ENCODE data around the gene ROGDI. TPM values are rescaled to one million over a fixed set of nuclear protein-coding genes. Genes with fewer than 3 reads are reported as not detected.

The ROGDI gene
- total RNA-seq, 6 experiments from 2014 or later: 16.8 to 20.1 (median 18.5) TPM

DNA sequence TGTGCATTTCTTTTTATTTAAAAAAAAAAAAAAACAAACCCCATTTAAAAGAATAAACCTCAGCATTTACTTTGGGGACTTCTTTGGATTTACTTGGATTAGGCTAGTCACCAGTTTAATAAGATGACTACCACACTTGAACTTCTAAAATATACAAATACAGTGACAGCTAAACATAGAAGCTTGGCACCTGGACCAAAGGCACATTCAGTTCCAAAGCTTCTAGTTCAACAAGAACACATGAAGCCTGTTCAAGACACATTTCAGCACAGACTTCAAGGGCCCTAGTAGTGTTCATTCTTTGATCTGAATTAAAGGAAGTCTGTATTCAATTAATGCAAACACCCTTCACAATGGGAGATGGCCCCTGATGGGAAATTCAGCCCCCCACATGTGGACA is 11.6 kb upstream of the ROGDI start:
- Mint-ChIP-seq H3K4me3 (no peak overlapping the region), H3K9me3 (no peaks in the 10 kb centered on the region), H3K27ac (no peak overlapping the region), H3K27me3 (ENCODE audit: insufficient read depth) (peaks cover 4% of the 10 kb centered on the region), H3K36me3 (ENCODE audit: low read depth) (peaks cover 37% of the 10 kb centered on the region), H3K4me1 (ENCODE audit: low read depth) (no peaks in the 10 kb centered on the region)
- TF ChIP-seq, protein P1, sequence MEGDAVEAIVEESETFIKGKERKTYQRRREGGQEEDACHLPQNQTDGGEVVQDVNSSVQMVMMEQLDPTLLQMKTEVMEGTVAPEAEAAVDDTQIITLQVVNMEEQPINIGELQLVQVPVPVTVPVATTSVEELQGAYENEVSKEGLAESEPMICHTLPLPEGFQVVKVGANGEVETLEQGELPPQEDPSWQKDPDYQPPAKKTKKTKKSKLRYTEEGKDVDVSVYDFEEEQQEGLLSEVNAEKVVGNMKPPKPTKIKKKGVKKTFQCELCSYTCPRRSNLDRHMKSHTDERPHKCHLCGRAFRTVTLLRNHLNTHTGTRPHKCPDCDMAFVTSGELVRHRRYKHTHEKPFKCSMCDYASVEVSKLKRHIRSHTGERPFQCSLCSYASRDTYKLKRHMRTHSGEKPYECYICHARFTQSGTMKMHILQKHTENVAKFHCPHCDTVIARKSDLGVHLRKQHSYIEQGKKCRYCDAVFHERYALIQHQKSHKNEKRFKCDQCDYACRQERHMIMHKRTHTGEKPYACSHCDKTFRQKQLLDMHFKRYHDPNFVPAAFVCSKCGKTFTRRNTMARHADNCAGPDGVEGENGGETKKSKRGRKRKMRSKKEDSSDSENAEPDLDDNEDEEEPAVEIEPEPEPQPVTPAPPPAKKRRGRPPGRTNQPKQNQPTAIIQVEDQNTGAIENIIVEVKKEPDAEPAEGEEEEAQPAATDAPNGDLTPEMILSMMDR (IDR thresholded peaks at IDR 0.05): no peak
- no peak for DNase-seq

DNA sequence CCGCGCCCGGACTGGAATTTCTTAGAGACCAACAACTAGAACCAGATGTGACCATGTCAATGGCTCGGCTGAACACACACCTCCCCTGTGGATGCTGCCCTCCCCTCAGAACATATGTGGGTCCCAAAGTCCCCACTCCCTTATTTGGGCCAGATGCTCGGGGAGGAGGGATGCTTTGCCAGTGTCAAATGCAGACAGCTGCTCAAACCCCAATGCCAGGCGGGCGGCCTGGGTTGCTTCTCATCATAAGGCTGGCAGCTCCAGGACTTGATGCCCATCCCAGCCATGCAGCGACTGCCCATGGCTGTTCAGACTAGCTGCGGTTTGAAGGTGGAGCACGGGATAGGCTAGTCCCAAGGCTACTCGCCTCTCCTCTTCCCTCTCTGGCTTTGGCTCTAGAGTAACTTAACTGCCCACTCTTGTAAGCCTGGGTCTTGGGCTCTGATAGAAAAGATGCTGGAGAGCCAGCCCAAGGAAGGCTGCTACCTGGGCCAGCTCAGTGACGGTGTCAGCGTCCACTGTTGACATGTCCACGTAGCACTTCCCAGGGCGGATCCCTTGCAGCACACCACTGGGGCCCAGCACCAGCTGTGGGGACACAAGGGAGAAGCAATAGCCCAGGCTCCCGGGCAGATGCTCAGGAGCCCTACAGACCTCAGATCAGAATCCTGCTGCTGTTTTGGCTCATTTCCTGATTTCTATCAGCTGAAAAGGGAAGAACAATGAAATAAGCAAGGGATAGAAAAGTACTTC is 11.0 kb upstream of the ROGDI start:
- Mint-ChIP-seq H3K36me3 (ENCODE audit: low read depth) (peaks cover 32% of the 10 kb centered on the region), H3K4me3 (no peak overlapping the region), H3K27ac (no peak overlapping the region), H3K4me1 (ENCODE audit: low read depth) (no peaks in the 10 kb centered on the region), H3K9me3 (no peaks in the 10 kb centered on the region), H3K27me3 (ENCODE audit: insufficient read depth) (peaks cover 1% of the 10 kb centered on the region; the same call in 1 of the 2 replicates)
- DNase-seq: no peak
- TF ChIP-seq, protein P1 (IDR thresholded peaks at IDR 0.05): no peak

DNA sequence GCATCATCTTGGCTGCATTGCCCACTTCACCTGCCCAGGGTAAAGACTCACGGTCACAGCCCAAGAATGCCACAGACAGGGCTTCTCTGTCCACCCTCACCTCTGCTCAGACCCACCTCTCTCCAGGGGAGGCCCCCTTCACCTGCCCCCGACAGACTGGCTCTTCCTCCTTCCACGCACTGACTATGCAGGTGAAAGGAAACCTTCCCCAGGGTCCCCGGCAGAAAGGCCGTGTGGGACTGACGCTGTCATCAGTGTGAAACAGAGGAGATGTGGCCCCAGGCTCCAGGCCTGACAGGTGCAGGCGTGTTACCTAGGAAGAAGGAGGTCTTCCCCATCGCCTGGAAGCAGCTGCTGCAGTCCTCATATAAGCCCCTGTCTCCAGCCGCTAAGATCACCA is 9.3 kb upstream of the ROGDI start:
- Mint-ChIP-seq H3K9me3 (no peaks in the 10 kb centered on the region), H3K4me1 (ENCODE audit: low read depth) (no peaks in the 10 kb centered on the region), H3K27me3 (ENCODE audit: insufficient read depth) (peaks cover 1% of the 10 kb centered on the region; the same call in 1 of the 2 replicates), H3K27ac (no peak overlapping the region), H3K4me3 (no peak overlapping the region), H3K36me3 (ENCODE audit: low read depth) (peaks cover 35% of the 10 kb centered on the region)
- DNase-seq: no peak
- TF ChIP-seq, protein P1 (IDR thresholded peaks at IDR 0.05): no peak

DNA sequence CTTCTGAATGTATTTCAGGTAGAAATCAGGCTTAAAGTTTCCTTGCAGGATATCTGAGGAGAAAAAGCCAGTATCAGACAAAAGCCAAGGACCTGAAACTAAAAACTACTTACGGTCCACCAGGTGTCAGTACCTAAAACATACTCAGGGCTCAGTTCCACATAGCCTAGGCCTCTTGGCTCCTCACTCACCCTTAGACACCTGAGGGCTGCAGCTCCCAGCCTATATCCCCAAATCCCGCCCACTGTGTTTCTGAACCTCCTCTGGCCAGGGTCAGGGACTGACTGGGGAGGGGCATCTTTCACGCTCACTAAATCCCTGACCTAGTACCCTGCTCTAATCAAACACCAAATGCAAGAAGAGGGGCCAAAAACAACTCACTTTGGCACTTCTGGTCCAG is 8.8 kb upstream of the ROGDI start:
- no peaks in the 10 kb centered on the region for H3K9me3 Mint-ChIP-seq
- TF ChIP-seq, protein P1 (IDR thresholded peaks at IDR 0.05): no peak
- no peak for DNase-seq
- no peaks in the 10 kb centered on the region for H3K4me1 Mint-ChIP-seq (ENCODE audit: low read depth)
- peaks cover 33% of the 10 kb centered on the region for H3K36me3 Mint-ChIP-seq (ENCODE audit: low read depth)
- peaks cover 1% of the 10 kb centered on the region; the same call in 1 of the 2 replicates for H3K27me3 Mint-ChIP-seq (ENCODE audit: insufficient read depth)
- no peak overlapping the region for H3K4me3 Mint-ChIP-seq
- H3K27ac Mint-ChIP-seq: no peak overlapping the region

DNA sequence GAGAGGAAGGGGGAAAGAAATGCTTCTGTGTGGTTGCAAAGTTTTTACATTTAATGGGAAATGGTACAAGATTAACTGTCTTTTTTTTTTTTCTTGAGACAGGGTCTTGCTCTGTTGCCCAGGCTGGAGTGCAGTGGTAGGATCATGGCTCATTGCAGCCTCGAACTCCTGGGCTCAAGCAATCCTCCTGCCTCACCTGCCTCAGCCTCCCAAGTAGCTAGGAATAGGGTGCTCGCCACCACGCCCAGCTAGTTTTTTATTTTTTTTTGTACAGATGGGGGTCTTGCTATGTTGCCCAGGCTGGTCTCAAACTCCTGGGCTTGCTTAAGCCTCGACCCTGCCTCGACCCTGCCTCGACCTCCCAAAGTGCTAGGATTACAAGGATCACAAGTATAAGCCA is 3.8 kb upstream of the ROGDI start:
- no peak overlapping the region for H3K4me3 Mint-ChIP-seq
- peaks cover 10% of the 10 kb centered on the region for H3K4me1 Mint-ChIP-seq (ENCODE audit: low read depth)
- H3K27me3 Mint-ChIP-seq (ENCODE audit: insufficient read depth): peaks cover 3% of the 10 kb centered on the region
- peaks cover 8% of the 10 kb centered on the region for H3K36me3 Mint-ChIP-seq (ENCODE audit: low read depth)
- no peaks in the 10 kb centered on the region for H3K9me3 Mint-ChIP-seq
- DNase-seq: no peak
- TF ChIP-seq, protein P1 (IDR thresholded peaks at IDR 0.05): no peak
- no peak overlapping the region for H3K27ac Mint-ChIP-seq
